GM23338 (cell line): ENCODE measurements around the gene MCTP1. TPM values are rescaled to one million over a fixed set of nuclear protein-coding genes. Genes with fewer than 3 reads are reported as not detected.

ENCODE experiments used
- ATAC-seq: fragments of 200-7000 bp; cut with Tn5 transposase; 3 replicates; pipeline ENCODE4 v1.9.1; 2020
- DNase-seq: peaks from one replicate; pipeline ENCODE4 v3.0.0-alpha.2; 2015; ENCODE audit warnings: low spot score
- H2AFZ ChIP-seq: fragments of 200-600 bp; sonication (generic); 2 replicates; pipeline ENCODE4 v1.8.0; 2016; ENCODE audit warnings: antibody characterized with exemption, mild to moderate bottlenecking, moderate library complexity
- H3F3A ChIP-seq: fragments of 200-600 bp; sonication (generic); replicated peaks from 2 replicates; pipeline ENCODE4 v1.8.0; 2017; ENCODE audit warnings: antibody characterized with exemption, mixed run types, low read depth
- H3K27ac ChIP-seq: fragments of 200-600 bp; sonication (generic); 2 replicates; pipeline ENCODE4 v1.6.1; 2016; ENCODE audit warnings: low read depth
- H3K27me3 ChIP-seq: fragments of 200-600 bp; sonication (generic); 2 replicates; pipeline ENCODE4 v1.8.0; 2016; ENCODE audit warnings: mild to moderate bottlenecking, mixed run types, moderate library complexity; ENCODE audit not compliant: insufficient read depth
- H3K36me3 ChIP-seq: fragments of 200-600 bp; sonication (generic); 2 replicates; pipeline ENCODE4 v1.8.0; 2016; ENCODE audit warnings: mild to moderate bottlenecking; ENCODE audit not compliant: insufficient read depth
- H3K4me1 ChIP-seq: fragments of 200-600 bp; sonication (generic); 2 replicates; pipeline ENCODE4 v1.8.0; 2016; ENCODE audit warnings: mild to moderate bottlenecking, moderate library complexity; ENCODE audit not compliant: insufficient read depth
- H3K4me2 ChIP-seq: fragments of 200-600 bp; sonication (generic); 2 replicates; pipeline ENCODE4 v1.7.1; 2017; ENCODE audit warnings: mixed run types
- H3K4me3 ChIP-seq: fragments of 200-600 bp; sonication (generic); 2 replicates; pipeline ENCODE4 v1.6.1; 2016; ENCODE audit warnings: mixed run types
- H3K79me2 ChIP-seq: fragments of 200-600 bp; sonication (generic); replicated peaks from 2 replicates; pipeline ENCODE4 v1.8.0; 2017; ENCODE audit warnings: mild to moderate bottlenecking; ENCODE audit not compliant: insufficient read depth
- H3K9me2 ChIP-seq: fragments of 200-600 bp; sonication (generic); 2 replicates; pipeline ENCODE4 v1.8.0; 2017; ENCODE audit not compliant: insufficient read depth
- H4K20me1 ChIP-seq: fragments of 200-600 bp; sonication (generic); replicated peaks from 2 replicates; pipeline ENCODE4 v1.8.0; 2017; ENCODE audit warnings: mild to moderate bottlenecking; ENCODE audit not compliant: insufficient read depth
- H3K27ac Mint-ChIP-seq: 2 replicates; pipeline ENCODE4 v1.8.0; 2020; ENCODE audit warnings: inconsistent platforms, mild to moderate bottlenecking, moderate library complexity, mixed read lengths
- H3K27me3 Mint-ChIP-seq: 3 replicates; pipeline ENCODE4 v1.8.0; 2022; ENCODE audit warnings: low read depth, mild to moderate bottlenecking, moderate library complexity, mixed read lengths, inconsistent platforms; ENCODE audit not compliant: insufficient read depth, poor library complexity
- H3K36me3 Mint-ChIP-seq: 3 replicates; pipeline ENCODE4 v1.8.0; 2021; ENCODE audit warnings: low read depth, mild to moderate bottlenecking, inconsistent platforms, moderate library complexity, mixed read lengths
- H3K4me1 Mint-ChIP-seq: 3 replicates; pipeline ENCODE4 v1.8.0; 2020; ENCODE audit warnings: mild to moderate bottlenecking, inconsistent platforms, mixed read lengths
- H3K4me3 Mint-ChIP-seq: 3 replicates; pipeline ENCODE4 v1.8.0; 2021; ENCODE audit warnings: moderate library complexity, mild to moderate bottlenecking, inconsistent platforms, mixed read lengths
- H3K9me3 Mint-ChIP-seq: 3 replicates; pipeline ENCODE4 v1.8.0; 2020; ENCODE audit warnings: moderate library complexity, mild to moderate bottlenecking, inconsistent platforms, mixed read lengths
- CREB1 ChIP-seq: fragments of 250-450 bp; sonication (Bioruptor Pico); IDR thresholded peaks from 2 replicates; pipeline ENCODE4 v1.5.0; 2020; ENCODE audit warnings: low read depth, mild to moderate bottlenecking, moderate library complexity
- CTCF ChIP-seq, 2 experiments: fragments of 200-600 bp in 1 of 2; sonication (generic) in 1 of 2; conservative IDR thresholded peaks; 2 replicates each; pipeline versions ENCODE4 v1.5.1 to v1.6.1; 2016 to 2017; ENCODE audit warnings: antibody characterized with exemption in 2 of 2, low read depth in 2 of 2, mild to moderate bottlenecking in 2 of 2, moderate library complexity in 1 of 2
- EZH2phosphoT487 ChIP-seq: fragments of 200-600 bp; sonication (generic); IDR thresholded peaks from one replicate; pipeline ENCODE4 v1.8.1; 2018; ENCODE audit warnings: antibody characterized with exemption; ENCODE audit not compliant: unreplicated experiment
- JUNB ChIP-seq: IDR thresholded peaks from one replicate; pipeline ENCODE4 v1.6.1; 2016; ENCODE audit warnings: antibody characterized with exemption; ENCODE audit not compliant: unreplicated experiment
- NANOG ChIP-seq: IDR thresholded peaks from 2 replicates; pipeline ENCODE4 v1.6.1; 2016; ENCODE audit warnings: antibody characterized with exemption, borderline replicate concordance
- POLR2AphosphoS5 ChIP-seq: IDR thresholded peaks from 2 replicates; pipeline ENCODE4 v1.6.1; 2016; ENCODE audit warnings: antibody characterized with exemption, low read depth
- STAT1 ChIP-seq: IDR thresholded peaks from one replicate; pipeline ENCODE4 v1.6.1; 2016; ENCODE audit warnings: antibody characterized with exemption; ENCODE audit not compliant: unreplicated experiment
- ZNF114 ChIP-seq: fragments of 250-450 bp; sonication (Bioruptor Pico); IDR thresholded peaks from 2 replicates; pipeline ENCODE4 v1.5.0; 2020; ENCODE audit warnings: mild to moderate bottlenecking, moderate library complexity
- ZNF462 ChIP-seq: fragments of 250-450 bp; sonication (Bioruptor Pico); IDR thresholded peaks from 2 replicates; pipeline ENCODE4 v1.5.0; 2020; ENCODE audit warnings: mild to moderate bottlenecking, moderate library complexity
- polyA plus RNA-seq: library from polyadenylated mRNA; unstranded; fragments of >200 nt; fragmentation: Nextera tagmentation; extraction: Ambion mirVana; gene quantifications from 2 replicates; pipeline ENCODE4 v1.2.1, GENCODE V29; 2016
- total RNA-seq: library from RNA; depleted of rRNA; stranded (reverse); fragments of >200 nt; shearing (Covaris generic); gene quantifications from 2 replicates; pipeline ENCODE4 v1.2.3, GENCODE V29; 2014

The MCTP1 gene
- total and polyA plus RNA-seq, 2 experiments from 2014 or later, result 3.7 to 4.2 TPM

GRCh38 chr5:95113489-95113888 is 171.4 kb downstream of the MCTP1 start (continued):
- TF ChIP-seq ZNF462 (CRISPR knock-in tag), result 0 out of 2 replicates have a peak, but pooled peaks have one; percentile 11

GRCh38 chr5:95111141-95111540 is 173.8 kb downstream of the MCTP1 start:
- Mint-ChIP-seq H3K27me3 (peaks cover 2% of the 10 kb centered on the region), H3K27ac (no peak overlapping the region), H3K36me3 (no peaks in the 10 kb centered on the region), H3K4me3 (no peak overlapping the region), H3K9me3 (no peaks in the 10 kb centered on the region), H3K4me1 (peaks cover 7% of the 10 kb centered on the region; the same call in 2 of the 3 replicates)
- peaks cover 6% of the 10 kb centered on the region for H3K4me1 ChIP-seq
- H4K20me1 ChIP-seq, result no peaks in the 10 kb centered on the region
- H3K36me3 ChIP-seq, result no peaks in the 10 kb centered on the region
- H3K4me2 ChIP-seq, result no peak overlapping the region
- no peak overlapping the region for H3K4me3 ChIP-seq
- H3K27me3 ChIP-seq, result no peaks in the 10 kb centered on the region
- no peak for DNase-seq
- no peak for ATAC-seq
- H2AFZ ChIP-seq, result no peak overlapping the region
- no peak overlapping the region for H3K27ac ChIP-seq
- no peaks in the 10 kb centered on the region for H3K9me2 ChIP-seq
- no peaks in the 10 kb centered on the region for H3K79me2 ChIP-seq
- H3F3A ChIP-seq, result no peaks in the 10 kb centered on the region
- TF ChIP-seq ZNF114 (CRISPR knock-in tag) (no peak), EZH2phosphoT487 (no peak), POLR2AphosphoS5 (no peak), STAT1 (no peak), CREB1 (CRISPR knock-in tag) (no peak), NANOG (no peak), JUNB (no peak), CTCF (conservative IDR thresholded peaks at IDR 0.05; ENCODE audit: low read depth in 2 of 2) (no peak), ZNF462 (CRISPR knock-in tag) (no peak)
